ENCODE data around the gene ELOVL3. TPM values are rescaled to one million over a fixed set of nuclear protein-coding genes. Genes with fewer than 3 reads are reported as not detected.
"Not testable (repeated sequence)": the region's sequence is repeated elsewhere in the genome, so short reads cannot be mapped to it uniquely, and the experiment has no call there.

Gene ELOVL3
- polyA plus RNA-seq, 1 donor (not counting 4 experiments of a cell fraction or from before 2014, with no cell fraction given), result 0.26 TPM

DNA sequence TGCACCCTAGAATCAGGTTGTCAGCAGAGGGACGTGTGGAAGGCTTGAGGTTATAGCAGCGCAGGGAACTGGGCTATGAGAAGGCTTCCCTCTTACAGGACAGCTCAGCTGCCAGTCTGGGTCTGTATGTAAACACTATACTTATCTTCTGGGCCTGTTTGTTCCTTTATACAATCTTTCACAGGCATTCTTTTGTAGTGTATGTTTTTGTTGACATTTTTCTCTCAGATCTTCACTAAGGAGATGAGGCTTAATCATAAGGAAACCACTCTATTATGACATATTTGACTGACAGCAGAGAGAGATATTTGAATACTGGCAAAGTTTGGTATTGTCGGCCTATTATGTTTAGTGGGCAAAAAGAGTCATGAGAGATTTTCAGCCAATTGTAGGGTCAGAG, 20.2 kb downstream of the ELOVL3 start:
- Histone ChIP-seq H3K9me1 (ENCODE audit: control insufficient read depth, extremely low read depth, insufficient read depth, low read length) (peaks cover 5% of the 10 kb centered on the region), H3K27ac (ENCODE audit: control insufficient read depth, insufficient read depth, low read length) (peak overlapping the region; percentile 75), H3K36me3 (ENCODE audit: control insufficient read depth in 2 of 2, extremely low read depth in 1 of 2, insufficient read depth in 2 of 2, low read length in 2 of 2) (peaks cover 0 to 2% of the 10 kb centered on the region in 2 experiments), H3K79me2 (ENCODE audit: control insufficient read depth, insufficient read depth, low read length) (peaks cover 58% of the 10 kb centered on the region), H4K20me1 (ENCODE audit: control insufficient read depth, extremely low read depth, insufficient read depth, low read length) (peaks cover 15% of the 10 kb centered on the region), H3K4me1 (ENCODE audit: control insufficient read depth, extremely low read depth, insufficient read depth, low read length) (peaks cover 38% of the 10 kb centered on the region), H2AFZ (ENCODE audit: control insufficient read depth, low read length) (no peak overlapping the region), H3K4me3 (ENCODE audit: control insufficient read depth in 2 of 3, extremely low read depth in 1 of 3, insufficient read depth in 2 of 3, low read depth in 1 of 3, low read length in 3 of 3) (peak overlapping the region; percentile 65 to 99 (median 97)), H3K9me3 (ENCODE audit: control insufficient read depth, low read depth, low read length) (no peaks in the 10 kb centered on the region), H3K9ac (ENCODE audit: control insufficient read depth, extremely low read depth, insufficient read depth, low read length) (peak overlapping the region; percentile 92), H3K4me2 (ENCODE audit: control insufficient read depth, extremely low read depth, insufficient read depth, low read depth, low read length) (peak overlapping the region; percentile 95), H3K27me3 (ENCODE audit: control insufficient read depth, extremely low read depth, insufficient read depth, low read length) (peaks cover under 1% of the 10 kb centered on the region)
- no peak for TF ChIP-seq EZH2 (IDR thresholded peaks at IDR 0.05; ENCODE audit: low read length)
- TF ChIP-seq, protein P1, sequence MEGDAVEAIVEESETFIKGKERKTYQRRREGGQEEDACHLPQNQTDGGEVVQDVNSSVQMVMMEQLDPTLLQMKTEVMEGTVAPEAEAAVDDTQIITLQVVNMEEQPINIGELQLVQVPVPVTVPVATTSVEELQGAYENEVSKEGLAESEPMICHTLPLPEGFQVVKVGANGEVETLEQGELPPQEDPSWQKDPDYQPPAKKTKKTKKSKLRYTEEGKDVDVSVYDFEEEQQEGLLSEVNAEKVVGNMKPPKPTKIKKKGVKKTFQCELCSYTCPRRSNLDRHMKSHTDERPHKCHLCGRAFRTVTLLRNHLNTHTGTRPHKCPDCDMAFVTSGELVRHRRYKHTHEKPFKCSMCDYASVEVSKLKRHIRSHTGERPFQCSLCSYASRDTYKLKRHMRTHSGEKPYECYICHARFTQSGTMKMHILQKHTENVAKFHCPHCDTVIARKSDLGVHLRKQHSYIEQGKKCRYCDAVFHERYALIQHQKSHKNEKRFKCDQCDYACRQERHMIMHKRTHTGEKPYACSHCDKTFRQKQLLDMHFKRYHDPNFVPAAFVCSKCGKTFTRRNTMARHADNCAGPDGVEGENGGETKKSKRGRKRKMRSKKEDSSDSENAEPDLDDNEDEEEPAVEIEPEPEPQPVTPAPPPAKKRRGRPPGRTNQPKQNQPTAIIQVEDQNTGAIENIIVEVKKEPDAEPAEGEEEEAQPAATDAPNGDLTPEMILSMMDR (optimal IDR thresholded peaks at IDR 0.05 in 1 of 3, IDR thresholded peaks at IDR 0.05 in 1 of 3, conservative IDR thresholded peaks at IDR 0.05 in 1 of 3; ENCODE audit: extremely low read depth in 1 of 3, insufficient read depth in 2 of 3, low read length in 3 of 3), result no peak
- FAIRE-seq (peak; percentile 32), DNase-seq (ENCODE audit: low read depth, low spot score) (no peak)
- dilution Hi-C loops (cut with MboI; ENCODE audit: extremely low pct_ligation_motif_present, low sequenced_read_pairs), result no loop called here

DNA sequence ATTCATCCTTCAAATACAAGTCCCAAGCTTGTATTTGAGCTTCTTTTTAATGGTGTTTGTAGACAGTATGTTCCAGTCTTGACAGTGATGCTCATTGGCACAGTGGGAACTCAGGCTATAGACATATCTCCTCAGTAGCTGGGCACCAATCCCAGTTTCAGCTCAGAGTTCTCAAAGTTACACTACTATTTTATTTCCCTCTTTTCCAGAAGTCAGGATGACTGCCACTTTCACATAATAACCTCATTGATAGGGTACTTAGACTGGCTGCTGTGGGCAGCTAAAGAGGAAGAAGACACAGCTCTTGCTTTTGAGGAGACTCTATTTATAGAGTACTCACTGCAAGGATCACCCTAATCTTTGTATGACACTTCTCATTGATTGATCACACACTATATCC, 21.6 kb downstream of the ELOVL3 start:
- Histone ChIP-seq H3K36me3 (ENCODE audit: control insufficient read depth in 2 of 2, extremely low read depth in 1 of 2, insufficient read depth in 2 of 2, low read length in 2 of 2) (peaks cover 0 to 2% of the 10 kb centered on the region in 2 experiments), H4K20me1 (ENCODE audit: control insufficient read depth, extremely low read depth, insufficient read depth, low read length) (peaks cover 20% of the 10 kb centered on the region), H3K9ac (ENCODE audit: control insufficient read depth, extremely low read depth, insufficient read depth, low read length) (no peak overlapping the region), H3K4me3 (ENCODE audit: control insufficient read depth in 2 of 3, extremely low read depth in 1 of 3, insufficient read depth in 2 of 3, low read depth in 1 of 3, low read length in 3 of 3) (no peak overlapping the region), H3K9me1 (ENCODE audit: control insufficient read depth, extremely low read depth, insufficient read depth, low read length) (peaks cover 5% of the 10 kb centered on the region), H3K79me2 (ENCODE audit: control insufficient read depth, insufficient read depth, low read length) (peaks cover 72% of the 10 kb centered on the region), H3K27me3 (ENCODE audit: control insufficient read depth, extremely low read depth, insufficient read depth, low read length) (no peaks in the 10 kb centered on the region), H3K9me3 (ENCODE audit: control insufficient read depth, low read depth, low read length) (no peaks in the 10 kb centered on the region), H3K27ac (ENCODE audit: control insufficient read depth, insufficient read depth, low read length) (no peak overlapping the region), H2AFZ (ENCODE audit: control insufficient read depth, low read length) (no peak overlapping the region), H3K4me2 (ENCODE audit: control insufficient read depth, extremely low read depth, insufficient read depth, low read depth, low read length) (peak overlapping the region; percentile 95), H3K4me1 (ENCODE audit: control insufficient read depth, extremely low read depth, insufficient read depth, low read length) (peaks cover 32% of the 10 kb centered on the region)
- no peak for FAIRE-seq
- dilution Hi-C loops (cut with MboI; ENCODE audit: extremely low pct_ligation_motif_present, low sequenced_read_pairs), result no loop called here
- no peak for DNase-seq (ENCODE audit: low read depth, low spot score)
- no peak for TF ChIP-seq EZH2 (IDR thresholded peaks at IDR 0.05; ENCODE audit: low read length)
- TF ChIP-seq, protein P1 (optimal IDR thresholded peaks at IDR 0.05 in 1 of 3, IDR thresholded peaks at IDR 0.05 in 1 of 3, conservative IDR thresholded peaks at IDR 0.05 in 1 of 3; ENCODE audit: extremely low read depth in 1 of 3, insufficient read depth in 2 of 3, low read length in 3 of 3), result no peak

DNA sequence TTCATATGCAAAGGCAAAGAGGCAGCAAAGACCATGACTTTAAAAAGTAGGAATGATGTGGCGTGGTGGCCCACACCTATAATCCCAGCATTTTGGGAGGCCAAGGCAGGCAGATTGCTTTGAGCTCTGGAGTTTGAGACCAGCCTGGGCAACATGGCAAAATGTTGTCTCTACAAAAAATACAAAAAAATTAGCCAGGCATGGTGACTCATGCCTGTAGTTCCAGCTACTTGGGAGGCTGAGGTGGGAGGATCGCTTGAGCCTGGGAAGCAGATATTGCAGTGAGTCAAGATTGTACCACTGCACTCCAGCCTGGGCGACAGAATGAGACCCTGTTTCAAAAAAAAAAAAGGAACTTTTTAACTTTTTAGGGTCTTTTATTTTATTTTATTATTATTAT, 26.4 kb downstream of the ELOVL3 start:
- FAIRE-seq; H3K9ac ChIP-seq (ENCODE audit: control insufficient read depth, extremely low read depth, insufficient read depth, low read length); dilution Hi-C loops (cut with MboI; ENCODE audit: extremely low pct_ligation_motif_present, low sequenced_read_pairs); H3K27me3 ChIP-seq (ENCODE audit: control insufficient read depth, extremely low read depth, insufficient read depth, low read length); H3K4me3 ChIP-seq (ENCODE audit: control insufficient read depth in 2 of 3, extremely low read depth in 1 of 3, insufficient read depth in 2 of 3, low read depth in 1 of 3, low read length in 3 of 3); H2AFZ ChIP-seq (ENCODE audit: control insufficient read depth, low read length); DNase-seq (ENCODE audit: low read depth, low spot score); H3K9me3 ChIP-seq (ENCODE audit: control insufficient read depth, low read depth, low read length); H3K4me2 ChIP-seq (ENCODE audit: control insufficient read depth, extremely low read depth, insufficient read depth, low read depth, low read length); H3K4me1 ChIP-seq (ENCODE audit: control insufficient read depth, extremely low read depth, insufficient read depth, low read length); H3K36me3 ChIP-seq (ENCODE audit: control insufficient read depth in 2 of 2, extremely low read depth in 1 of 2, insufficient read depth in 2 of 2, low read length in 2 of 2); H3K27ac ChIP-seq (ENCODE audit: control insufficient read depth, insufficient read depth, low read length); H3K9me1 ChIP-seq (ENCODE audit: control insufficient read depth, extremely low read depth, insufficient read depth, low read length): not testable (repeated sequence)
- H3K79me2 ChIP-seq (ENCODE audit: control insufficient read depth, insufficient read depth, low read length), result peaks cover 97% of the 10 kb centered on the region
- peaks cover 13% of the 10 kb centered on the region for H4K20me1 ChIP-seq (ENCODE audit: control insufficient read depth, extremely low read depth, insufficient read depth, low read length)

Data from keratinocyte (primary cell).